T-helper 1 cell treated with Interleukin-12 subunit alpha and Interleukin-12 subunit beta and Interleukin-4 antibody, amounts not matched to agents 30 μg/mL and 1 μg/mL, for 36 hours (primary cell): ENCODE measurements around the gene TTC3.
"Not testable (repeated sequence)": the region's sequence is repeated elsewhere in the genome, so short reads cannot be mapped to it uniquely, and the experiment has no call there.

Experiments used
- H3K27ac Mint-ChIP-seq: one replicate; pipeline ENCODE4 v1.8.0; 2021; ENCODE audit warnings: mild to moderate bottlenecking, mixed read lengths
- H3K27me3 Mint-ChIP-seq: one replicate; pipeline ENCODE4 v1.8.0; 2021; ENCODE audit warnings: low read depth, mixed read lengths
- H3K36me3 Mint-ChIP-seq: one replicate; pipeline ENCODE4 v1.8.0; 2021; ENCODE audit warnings: low read depth, mixed read lengths
- H3K4me1 Mint-ChIP-seq: one replicate; pipeline ENCODE4 v1.8.0; 2021; ENCODE audit warnings: low read depth, mixed read lengths
- H3K4me3 Mint-ChIP-seq: one replicate; pipeline ENCODE4 v1.8.0; 2021; ENCODE audit warnings: mild to moderate bottlenecking, moderate library complexity, mixed read lengths
- H3K9me3 Mint-ChIP-seq: one replicate; pipeline ENCODE4 v1.8.0; 2021; ENCODE audit warnings: mixed read lengths

Gene TTC3

DNA sequence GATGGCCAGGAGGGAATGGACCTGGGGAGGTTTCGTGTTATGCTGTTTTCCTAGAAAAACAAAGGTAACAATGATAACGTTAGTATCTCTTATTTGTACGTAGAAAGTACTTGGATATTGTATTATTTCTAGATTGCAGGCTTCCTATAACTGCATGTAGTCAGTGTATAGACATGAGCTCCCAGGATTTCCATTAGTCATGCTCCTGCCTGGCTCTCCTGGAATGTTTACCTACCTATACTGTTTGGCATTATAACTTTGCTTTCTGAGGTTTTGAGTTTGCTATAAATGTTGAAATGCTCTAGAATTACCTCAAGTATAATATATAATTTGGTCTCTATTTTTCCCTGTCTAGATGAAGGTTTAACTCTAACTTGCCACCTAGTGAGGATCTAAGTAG, 66.1 kb downstream of the TTC3 start:
- Mint-ChIP-seq H3K27me3 (no peaks in the 10 kb centered on the region), H3K9me3 (peaks cover 7% of the 10 kb centered on the region), H3K4me3 (no peak overlapping the region), H3K36me3 (peaks cover 38% of the 10 kb centered on the region), H3K27ac (no peak overlapping the region), H3K4me1 (peaks cover 18% of the 10 kb centered on the region)

- H3K4me1 Mint-ChIP-seq: peaks cover 17% of the 10 kb centered on the region
- H3K4me3 Mint-ChIP-seq: no peak overlapping the region
- H3K27me3 Mint-ChIP-seq: no peaks in the 10 kb centered on the region
- peaks cover 39% of the 10 kb centered on the region for H3K36me3 Mint-ChIP-seq
- peaks cover 9% of the 10 kb centered on the region for H3K9me3 Mint-ChIP-seq
- H3K27ac Mint-ChIP-seq: no peak overlapping the region
Observed at GRCh38 chr21:37139902-37140301, 66.8 kb downstream of the TTC3 start.

- H3K27me3 Mint-ChIP-seq, H3K27ac Mint-ChIP-seq, H3K4me3 Mint-ChIP-seq, H3K9me3 Mint-ChIP-seq, H3K4me1 Mint-ChIP-seq: not testable (repeated sequence)
- peaks cover 33% of the 10 kb centered on the region for H3K36me3 Mint-ChIP-seq
Observed at GRCh38 chr21:37143392-37143791, 70.3 kb downstream of the TTC3 start.

GRCh38 chr21:37145635-37146111, 72.6 kb downstream of the TTC3 start:
- peaks cover 3% of the 10 kb centered on the region for H3K9me3 Mint-ChIP-seq
- H3K4me3 Mint-ChIP-seq: no peak overlapping the region
- H3K27ac Mint-ChIP-seq: no peak overlapping the region
- H3K27me3 Mint-ChIP-seq: no peaks in the 10 kb centered on the region
- H3K4me1 Mint-ChIP-seq: no peaks in the 10 kb centered on the region
- peaks cover 41% of the 10 kb centered on the region for H3K36me3 Mint-ChIP-seq

GRCh38 chr21:37146320-37147235, 73.5 kb downstream of the TTC3 start:
- Mint-ChIP-seq H3K4me1 (peaks cover under 1% of the 10 kb centered on the region), H3K4me3 (no peak overlapping the region), H3K27ac (peak overlapping the region; percentile 9), H3K9me3 (peaks cover 3% of the 10 kb centered on the region), H3K27me3 (no peaks in the 10 kb centered on the region), H3K36me3 (peaks cover 42% of the 10 kb centered on the region)

GRCh38 chr21:37149411-37149810, 76.4 kb downstream of the TTC3 start:
- H3K4me3 Mint-ChIP-seq: no peak overlapping the region
- H3K27ac Mint-ChIP-seq: no peak overlapping the region
- no peaks in the 10 kb centered on the region for H3K27me3 Mint-ChIP-seq
- peaks cover 2% of the 10 kb centered on the region for H3K4me1 Mint-ChIP-seq
- H3K9me3 Mint-ChIP-seq: peaks cover 2% of the 10 kb centered on the region
- peaks cover 33% of the 10 kb centered on the region for H3K36me3 Mint-ChIP-seq

DNA sequence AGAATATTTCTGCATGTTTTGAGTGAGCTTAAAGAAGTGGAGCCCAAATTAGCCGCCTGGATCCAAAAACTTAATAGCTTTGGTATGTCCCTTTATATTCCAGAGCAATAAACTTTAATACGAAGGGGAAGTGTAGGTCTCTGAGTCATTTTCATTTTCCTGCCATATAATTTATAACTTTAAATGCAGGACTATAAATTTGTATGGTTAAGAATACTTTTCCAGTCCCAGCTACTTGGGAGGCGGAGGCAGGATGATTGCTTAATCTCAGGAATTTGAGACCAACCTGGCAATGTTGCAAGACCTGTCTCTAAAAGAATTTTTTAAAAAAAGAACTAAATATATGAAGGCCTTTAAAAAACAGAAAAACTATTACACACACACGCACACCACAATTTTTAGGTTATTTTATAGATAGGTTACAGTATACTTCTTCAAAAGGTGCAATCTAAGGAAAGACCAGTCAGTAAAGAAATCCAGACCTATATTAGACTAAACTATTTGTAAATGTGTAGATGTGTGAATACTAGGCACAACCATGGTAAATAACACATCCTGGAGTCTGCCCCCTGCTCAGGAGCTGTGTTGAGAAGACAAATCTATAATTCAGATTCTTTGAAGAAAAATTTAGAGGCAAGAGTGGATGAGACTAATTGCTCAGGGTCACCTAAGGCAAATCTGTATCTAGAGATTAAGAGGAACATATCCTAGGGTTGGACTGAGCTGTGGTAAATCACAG, 80.3 kb downstream of the TTC3 start:
- no peaks in the 10 kb centered on the region for H3K9me3 Mint-ChIP-seq
- H3K36me3 Mint-ChIP-seq: peaks cover 27% of the 10 kb centered on the region
- H3K4me1 Mint-ChIP-seq: peaks cover 2% of the 10 kb centered on the region
- H3K27me3 Mint-ChIP-seq: no peaks in the 10 kb centered on the region
- no peak overlapping the region for H3K27ac Mint-ChIP-seq
- H3K4me3 Mint-ChIP-seq: no peak overlapping the region

DNA sequence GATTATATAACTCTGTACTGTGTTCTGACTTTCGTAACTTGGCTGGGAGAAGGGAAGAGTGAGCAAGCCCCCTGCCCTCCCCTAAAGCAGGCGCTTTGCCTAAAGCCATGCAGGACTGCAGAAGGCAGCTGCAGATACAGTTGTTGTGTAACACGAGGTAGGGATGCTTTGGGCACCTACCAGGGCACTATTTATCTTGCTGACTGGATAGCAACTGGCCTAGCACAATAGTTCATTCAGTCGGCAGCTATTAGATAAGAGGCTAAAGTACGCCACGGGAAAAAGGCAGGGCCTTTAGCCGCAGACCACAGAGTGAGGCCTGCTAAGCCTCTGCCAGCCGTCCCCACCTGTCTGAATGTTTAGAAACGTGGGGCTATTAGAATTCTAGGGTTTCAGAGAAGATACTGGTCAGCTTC, 80.9 kb downstream of the TTC3 start:
- no peaks in the 10 kb centered on the region for H3K27me3 Mint-ChIP-seq
- peaks cover 5% of the 10 kb centered on the region for H3K4me1 Mint-ChIP-seq
- H3K4me3 Mint-ChIP-seq: no peak overlapping the region
- H3K9me3 Mint-ChIP-seq: no peaks in the 10 kb centered on the region
- H3K36me3 Mint-ChIP-seq: peaks cover 30% of the 10 kb centered on the region
- H3K27ac Mint-ChIP-seq: no peak overlapping the region

DNA sequence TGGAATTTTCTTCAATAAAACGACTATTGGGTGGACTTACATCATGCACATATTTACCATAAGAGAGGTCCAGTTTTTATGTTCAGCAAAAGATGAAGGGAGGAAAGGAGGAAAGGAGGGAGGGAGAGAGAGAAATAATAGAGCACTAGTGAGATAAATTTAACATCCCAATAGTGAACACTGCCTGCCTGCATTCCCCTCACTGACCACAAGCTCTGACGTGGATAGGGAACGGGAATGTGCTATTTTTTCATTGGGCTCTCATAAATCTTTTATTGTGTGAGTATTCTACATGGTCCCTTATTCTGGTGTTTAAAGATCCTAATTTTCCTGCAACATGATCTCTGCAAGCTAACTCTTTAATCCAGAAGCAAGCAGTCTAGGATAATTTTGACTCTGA, 82.1 kb downstream of the TTC3 start:
- H3K27me3 Mint-ChIP-seq: no peaks in the 10 kb centered on the region
- H3K36me3 Mint-ChIP-seq: peaks cover 29% of the 10 kb centered on the region
- H3K9me3 Mint-ChIP-seq: no peaks in the 10 kb centered on the region
- H3K4me1 Mint-ChIP-seq: peaks cover 12% of the 10 kb centered on the region
- H3K4me3 Mint-ChIP-seq: no peak overlapping the region
- no peak overlapping the region for H3K27ac Mint-ChIP-seq

DNA sequence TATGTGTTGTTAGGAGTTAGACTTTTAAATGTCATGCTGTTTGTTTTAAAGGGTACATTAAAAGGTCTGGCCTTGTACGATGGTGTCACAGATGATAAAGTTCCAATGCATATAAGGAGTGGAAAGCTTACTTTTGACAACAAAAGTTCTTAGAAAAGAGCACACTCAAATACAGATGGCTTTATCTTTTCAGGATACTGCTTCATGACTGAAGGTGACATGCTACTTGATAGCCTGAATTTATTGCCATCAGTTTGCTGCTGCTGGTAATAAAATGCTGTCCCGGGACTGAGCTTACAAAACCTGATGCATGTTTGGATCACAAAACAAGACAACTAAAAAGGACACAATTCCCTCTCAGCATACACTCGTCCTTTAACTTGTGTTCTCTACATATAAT, 84.9 kb downstream of the TTC3 start:
- H3K27me3 Mint-ChIP-seq: no peaks in the 10 kb centered on the region
- no peak overlapping the region for H3K27ac Mint-ChIP-seq
- H3K4me3 Mint-ChIP-seq: no peak overlapping the region
- peaks cover 27% of the 10 kb centered on the region for H3K36me3 Mint-ChIP-seq
- peaks cover 10% of the 10 kb centered on the region for H3K4me1 Mint-ChIP-seq
- H3K9me3 Mint-ChIP-seq: no peaks in the 10 kb centered on the region

- peaks cover 10% of the 10 kb centered on the region for H3K4me1 Mint-ChIP-seq
- no peaks in the 10 kb centered on the region for H3K9me3 Mint-ChIP-seq
- H3K36me3 Mint-ChIP-seq: peaks cover 27% of the 10 kb centered on the region
- H3K27ac Mint-ChIP-seq: peak overlapping the region; percentile 68
- H3K27me3 Mint-ChIP-seq: no peaks in the 10 kb centered on the region
- peak overlapping the region; percentile 5 for H3K4me3 Mint-ChIP-seq
Observed at GRCh38 chr21:37159053-37159776, 86.2 kb downstream of the TTC3 start.

GRCh38 chr21:37159949-37160348, 86.9 kb downstream of the TTC3 start:
- H3K27ac Mint-ChIP-seq: peak overlapping the region; percentile 32

DNA sequence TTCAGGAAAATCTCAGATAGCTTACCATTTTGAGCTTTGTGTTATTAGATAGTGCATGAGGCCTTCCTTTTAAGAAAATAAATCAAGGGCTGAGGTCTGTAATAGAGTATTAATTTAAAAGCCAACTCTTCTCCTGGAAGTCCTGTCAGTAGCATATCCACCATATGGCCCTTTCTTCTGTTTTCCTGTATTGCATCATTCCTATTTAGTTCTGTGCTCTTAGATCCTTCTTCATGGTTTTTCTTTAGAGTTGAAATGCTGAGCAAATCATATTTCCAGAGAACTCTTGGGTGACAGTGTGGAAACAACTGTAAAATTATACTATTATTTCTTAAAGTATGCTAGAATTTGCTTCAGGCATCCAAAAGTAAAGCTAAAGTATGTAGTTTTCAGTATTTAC, 91.7 kb downstream of the TTC3 start:
- no peaks in the 10 kb centered on the region for H3K9me3 Mint-ChIP-seq

More at GRCh38 chr21:37159949-37160348, 86.9 kb downstream of the TTC3 start:
- Mint-ChIP-seq H3K36me3 (peaks cover 27% of the 10 kb centered on the region), H3K4me3 (no peak overlapping the region), H3K27me3 (no peaks in the 10 kb centered on the region), H3K4me1 (peaks cover 10% of the 10 kb centered on the region), H3K9me3 (no peaks in the 10 kb centered on the region)

DNA sequence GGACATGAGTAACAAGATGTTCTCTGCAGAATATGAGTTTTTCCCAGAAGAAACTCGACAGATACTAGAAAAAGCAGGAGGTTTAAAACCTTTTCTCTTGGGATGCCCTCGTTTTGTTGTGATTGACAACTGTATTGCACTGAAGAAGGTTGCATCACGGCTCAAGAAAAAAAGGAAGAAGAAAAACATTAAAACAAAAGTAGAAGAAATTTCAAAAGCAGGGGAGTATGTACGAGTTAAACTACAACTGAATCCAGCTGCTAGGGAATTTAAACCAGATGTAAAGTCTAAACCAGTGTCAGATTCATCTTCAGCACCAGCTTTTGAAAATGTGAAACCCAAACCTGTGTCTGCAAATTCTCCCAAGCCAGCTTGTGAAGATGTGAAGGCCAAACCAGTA, 92.5 kb downstream of the TTC3 start:
- no peaks in the 10 kb centered on the region for H3K9me3 Mint-ChIP-seq
- H3K27me3 Mint-ChIP-seq: no peaks in the 10 kb centered on the region
- peaks cover 9% of the 10 kb centered on the region for H3K4me1 Mint-ChIP-seq
- H3K4me3 Mint-ChIP-seq: no peak overlapping the region
- H3K36me3 Mint-ChIP-seq: peaks cover 21% of the 10 kb centered on the region
- H3K27ac Mint-ChIP-seq: no peak overlapping the region

More for the DNA sequence above, 91.7 kb downstream of the TTC3 start:
- H3K27me3 Mint-ChIP-seq: no peaks in the 10 kb centered on the region
- no peak overlapping the region for H3K4me3 Mint-ChIP-seq
- peaks cover 19% of the 10 kb centered on the region for H3K36me3 Mint-ChIP-seq
- peaks cover 3% of the 10 kb centered on the region for H3K4me1 Mint-ChIP-seq
- no peak overlapping the region for H3K27ac Mint-ChIP-seq
